NCI-H2081 treated with DMSO at 0.1 percent for 48 hours (cell line): Measurements from ENCODE around the gene TGFBR1.
"Not testable (repeated sequence)": the region's sequence is repeated elsewhere in the genome, so short reads cannot be mapped to it uniquely, and the experiment has no call there.

Experiments
- DNase-seq: peaks from one replicate; lab custom pipeline; 2025; lab: John Stamatoyannopoulos, UW

The TGFBR1 gene

GRCh38 chr9:99189887-99190596, 85.1 kb downstream of the TGFBR1 start:
- DNase-seq: no peak

- DNase-seq: no peak
These were observed 85.8 kb downstream of the TGFBR1 start for GRCh38 chr9:99190597-99191283.

GRCh38 chr9:99192786-99193465, 88.0 kb downstream of the TGFBR1 start:
- DNase-seq: no peak

GRCh38 chr9:99193466-99193821, 88.5 kb downstream of the TGFBR1 start:
- no peak for DNase-seq

- not testable (repeated sequence) for DNase-seq
These were observed 91.6 kb downstream of the TGFBR1 start for GRCh38 chr9:99196484-99196883.

GRCh38 chr9:99197124-99197630, 92.3 kb downstream of the TGFBR1 start:
- DNase-seq: no peak

GRCh38 chr9:99197987-99198386, 93.1 kb downstream of the TGFBR1 start:
- DNase-seq: no peak

- no peak for DNase-seq
These were observed 95.1 kb downstream of the TGFBR1 start for GRCh38 chr9:99199938-99200539.

- DNase-seq: no peak
These were observed 96.7 kb downstream of the TGFBR1 start for GRCh38 chr9:99201603-99202002.
